ENCODE data around the gene ZNF454.

- TF ChIP-seq, protein P1, sequence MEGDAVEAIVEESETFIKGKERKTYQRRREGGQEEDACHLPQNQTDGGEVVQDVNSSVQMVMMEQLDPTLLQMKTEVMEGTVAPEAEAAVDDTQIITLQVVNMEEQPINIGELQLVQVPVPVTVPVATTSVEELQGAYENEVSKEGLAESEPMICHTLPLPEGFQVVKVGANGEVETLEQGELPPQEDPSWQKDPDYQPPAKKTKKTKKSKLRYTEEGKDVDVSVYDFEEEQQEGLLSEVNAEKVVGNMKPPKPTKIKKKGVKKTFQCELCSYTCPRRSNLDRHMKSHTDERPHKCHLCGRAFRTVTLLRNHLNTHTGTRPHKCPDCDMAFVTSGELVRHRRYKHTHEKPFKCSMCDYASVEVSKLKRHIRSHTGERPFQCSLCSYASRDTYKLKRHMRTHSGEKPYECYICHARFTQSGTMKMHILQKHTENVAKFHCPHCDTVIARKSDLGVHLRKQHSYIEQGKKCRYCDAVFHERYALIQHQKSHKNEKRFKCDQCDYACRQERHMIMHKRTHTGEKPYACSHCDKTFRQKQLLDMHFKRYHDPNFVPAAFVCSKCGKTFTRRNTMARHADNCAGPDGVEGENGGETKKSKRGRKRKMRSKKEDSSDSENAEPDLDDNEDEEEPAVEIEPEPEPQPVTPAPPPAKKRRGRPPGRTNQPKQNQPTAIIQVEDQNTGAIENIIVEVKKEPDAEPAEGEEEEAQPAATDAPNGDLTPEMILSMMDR (IDR thresholded peaks at IDR 0.05), result no peak
- no peak for TF ChIP-seq POLR2A (IDR thresholded peaks at IDR 0.05)
These were observed 363 bp downstream of the ZNF454 start for GRCh38 chr5:178941361-178941760.

All from stomach (tissue), 4 donors.